Measurements from ENCODE around the gene PDLIM5. TPM values are rescaled to one million over a fixed set of nuclear protein-coding genes. Genes with fewer than 3 reads are reported as not detected.
A peak's percentile ranks its signal among the peaks of the same experiment; 100 is the strongest.

Gene PDLIM5
- total and polyA plus RNA-seq, 11 donors = 262 to 1,378 (median 1,035) TPM

GRCh38 chr4:94530073-94530472 lies 78.3 kb downstream of the PDLIM5 start:
- DNase-seq (no peak), ATAC-seq (no peak)
- no peaks in the 10 kb centered on the region for H3K9me3 ChIP-seq
- no peaks in the 10 kb centered on the region for H3K27me3 ChIP-seq
- intact Hi-C loops (cut with DNase I) = no loop called here
- H3K4me3 ChIP-seq = no peak overlapping the region
- peak overlapping the region in 10 of 12 donors; percentile 15 to 77 (median 59) for H3K27ac ChIP-seq
- TF ChIP-seq POLR2A (IDR thresholded peaks at IDR 0.05) (no peak), CTCF (IDR thresholded peaks at IDR 0.05) (no peak)
- peaks cover 3 to 97% (median 73%) of the 10 kb centered on the region in 12 donors for H3K4me1 ChIP-seq
- H3K36me3 ChIP-seq = peaks cover 0 to 8% (median under 1%) of the 10 kb centered on the region in 9 donors

GRCh38 chr4:94531991-94532789 lies 80.4 kb downstream of the PDLIM5 start:
- H3K4me1 ChIP-seq = peaks cover 6 to 98% (median 75%) of the 10 kb centered on the region in 12 donors
- ATAC-seq (peak in 1 of 4 donors; percentile 3), DNase-seq (no peak)
- WGBS, 4 donors = 62 to 68% (median 66%) methylated on average over 9 of the region's 9 CpGs
- intact Hi-C loops (cut with DNase I) = no loop called here
- no peak overlapping the region for H3K4me3 ChIP-seq
- no peaks in the 10 kb centered on the region for H3K9me3 ChIP-seq
- no peaks in the 10 kb centered on the region for H3K27me3 ChIP-seq
- H3K36me3 ChIP-seq = peaks cover 0 to 7% (median 0%) of the 10 kb centered on the region in 9 donors
- TF ChIP-seq CTCF (IDR thresholded peaks at IDR 0.05) (no peak), POLR2A (IDR thresholded peaks at IDR 0.05) (no peak)
- peak overlapping the region in 9 of 12 donors; percentile 4 to 68 (median 48) for H3K27ac ChIP-seq

DNA sequence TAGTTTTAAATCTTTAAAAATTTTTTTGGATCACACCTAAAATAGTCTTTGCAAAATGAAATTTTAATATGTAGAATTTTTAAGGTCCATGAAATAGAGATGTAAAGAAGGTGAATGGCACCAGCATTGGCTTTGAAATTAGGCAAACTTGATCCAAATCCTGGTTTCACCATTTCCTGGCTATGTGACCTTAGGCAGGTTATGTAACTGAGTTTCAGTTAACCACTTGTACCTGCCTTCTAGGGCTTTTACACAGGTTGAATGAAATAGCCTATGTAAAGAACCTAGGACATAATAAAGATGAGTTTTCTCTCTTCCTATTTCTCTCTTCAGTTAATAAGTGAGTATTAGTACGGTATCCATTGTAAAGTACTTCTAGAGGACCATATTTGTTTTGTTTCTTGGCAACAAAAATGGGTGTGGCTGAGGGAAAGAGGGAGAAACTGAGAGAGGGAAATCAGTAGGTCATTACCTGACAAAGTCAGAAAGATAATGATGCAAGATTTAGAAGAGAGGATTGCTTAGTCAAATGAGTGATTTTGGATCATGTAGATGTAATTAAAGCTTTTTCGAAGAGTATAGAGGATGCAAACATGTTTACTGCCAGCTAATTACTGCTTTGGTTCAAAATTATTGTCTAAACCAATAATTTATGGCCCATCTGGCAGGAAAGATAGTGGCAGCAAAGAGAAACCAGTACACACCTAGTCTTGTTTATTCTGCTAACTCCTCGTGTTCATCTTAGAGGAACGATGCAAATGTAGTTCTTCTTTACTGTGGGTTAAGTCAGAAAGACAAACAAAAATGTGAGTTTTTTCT lies 81.9 kb downstream of the PDLIM5 start:
- Histone ChIP-seq H3K4me3 (no peak overlapping the region), H3K9me3 (no peaks in the 10 kb centered on the region), H3K4me1 (peaks cover 6 to 98% (median 75%) of the 10 kb centered on the region in 12 donors), H3K27me3 (no peaks in the 10 kb centered on the region), H3K36me3 (no peaks in the 10 kb centered on the region), H3K27ac (peak overlapping the region in 6 of 12 donors; percentile 35 to 68 (median 53))
- intact Hi-C loops (cut with DNase I) = no loop called here
- ATAC-seq (no peak), DNase-seq (no peak)
- TF ChIP-seq CTCF (IDR thresholded peaks at IDR 0.05) = no peak
- no peak for TF ChIP-seq POLR2A (IDR thresholded peaks at IDR 0.05)
- WGBS, 4 donors = 58 to 63% (median 59%) methylated on average over 4 of the region's 4 CpGs
